ENCODE data around the gene CD101.

CD101 gene

DNA sequence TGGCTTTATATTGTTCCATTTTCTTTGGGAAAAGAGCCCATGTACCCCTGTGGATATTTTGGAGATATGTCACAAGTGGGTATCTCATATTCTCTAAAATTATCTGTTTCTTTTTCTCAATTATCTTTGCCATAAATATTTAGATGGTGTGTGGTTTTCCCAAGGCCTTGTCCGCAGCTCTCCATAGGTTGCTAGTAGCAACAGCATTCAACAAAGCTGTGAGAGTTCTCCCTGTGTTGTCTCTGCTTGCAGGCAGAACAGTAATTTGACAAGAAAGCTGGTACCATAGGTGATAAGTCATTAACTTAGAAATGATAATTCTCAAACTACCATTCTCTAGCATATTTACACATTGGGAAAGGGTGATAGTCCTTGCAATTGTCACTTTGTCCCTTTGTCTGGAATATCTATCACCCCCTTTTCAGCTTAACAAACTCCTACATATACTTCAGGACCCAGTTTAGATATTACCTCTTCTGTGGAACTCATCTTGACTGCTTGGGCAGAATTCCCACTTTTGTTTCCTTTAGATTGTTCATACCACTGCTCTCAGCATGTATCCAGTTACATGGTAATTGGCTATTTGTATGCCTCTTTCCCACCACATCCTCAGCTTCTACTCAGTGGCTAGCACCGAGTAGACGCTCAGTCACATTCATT is 8.9 kb downstream of the CD101 start:
- H3K4me3 ChIP-seq (ENCODE audit: control insufficient read depth, low read depth, low read length), result no peak overlapping the region
- TF ChIP-seq, protein P1, sequence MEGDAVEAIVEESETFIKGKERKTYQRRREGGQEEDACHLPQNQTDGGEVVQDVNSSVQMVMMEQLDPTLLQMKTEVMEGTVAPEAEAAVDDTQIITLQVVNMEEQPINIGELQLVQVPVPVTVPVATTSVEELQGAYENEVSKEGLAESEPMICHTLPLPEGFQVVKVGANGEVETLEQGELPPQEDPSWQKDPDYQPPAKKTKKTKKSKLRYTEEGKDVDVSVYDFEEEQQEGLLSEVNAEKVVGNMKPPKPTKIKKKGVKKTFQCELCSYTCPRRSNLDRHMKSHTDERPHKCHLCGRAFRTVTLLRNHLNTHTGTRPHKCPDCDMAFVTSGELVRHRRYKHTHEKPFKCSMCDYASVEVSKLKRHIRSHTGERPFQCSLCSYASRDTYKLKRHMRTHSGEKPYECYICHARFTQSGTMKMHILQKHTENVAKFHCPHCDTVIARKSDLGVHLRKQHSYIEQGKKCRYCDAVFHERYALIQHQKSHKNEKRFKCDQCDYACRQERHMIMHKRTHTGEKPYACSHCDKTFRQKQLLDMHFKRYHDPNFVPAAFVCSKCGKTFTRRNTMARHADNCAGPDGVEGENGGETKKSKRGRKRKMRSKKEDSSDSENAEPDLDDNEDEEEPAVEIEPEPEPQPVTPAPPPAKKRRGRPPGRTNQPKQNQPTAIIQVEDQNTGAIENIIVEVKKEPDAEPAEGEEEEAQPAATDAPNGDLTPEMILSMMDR (conservative IDR thresholded peaks at IDR 0.05; ENCODE audit: control insufficient read depth, insufficient read depth, low read depth, low read length), result no peak
- DNase-seq (ENCODE audit: low read depth), result no peak

DNA sequence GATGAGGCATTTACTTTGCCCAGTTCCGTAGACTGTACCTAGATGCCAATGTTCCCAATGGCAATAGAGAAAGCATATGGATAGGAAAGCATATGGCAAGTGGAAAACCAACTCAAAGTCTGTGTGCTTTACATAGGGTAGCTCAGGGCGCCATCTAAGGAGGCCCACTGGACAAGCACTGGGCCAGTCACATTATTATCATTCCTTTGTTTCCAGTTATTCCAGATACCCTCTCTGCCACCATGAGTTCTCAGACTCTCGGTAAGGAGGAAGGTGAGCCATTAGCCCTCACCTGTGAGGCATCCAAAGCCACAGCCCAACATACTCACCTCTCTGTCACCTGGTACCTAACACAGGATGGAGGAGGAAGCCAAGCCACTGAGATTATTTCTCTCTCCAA is 9.8 kb downstream of the CD101 start:
- no peak for DNase-seq (ENCODE audit: low read depth)
- TF ChIP-seq, protein P1 (conservative IDR thresholded peaks at IDR 0.05; ENCODE audit: control insufficient read depth, insufficient read depth, low read depth, low read length), result no peak
- no peak overlapping the region for H3K4me3 ChIP-seq (ENCODE audit: control insufficient read depth, low read depth, low read length)

DNA sequence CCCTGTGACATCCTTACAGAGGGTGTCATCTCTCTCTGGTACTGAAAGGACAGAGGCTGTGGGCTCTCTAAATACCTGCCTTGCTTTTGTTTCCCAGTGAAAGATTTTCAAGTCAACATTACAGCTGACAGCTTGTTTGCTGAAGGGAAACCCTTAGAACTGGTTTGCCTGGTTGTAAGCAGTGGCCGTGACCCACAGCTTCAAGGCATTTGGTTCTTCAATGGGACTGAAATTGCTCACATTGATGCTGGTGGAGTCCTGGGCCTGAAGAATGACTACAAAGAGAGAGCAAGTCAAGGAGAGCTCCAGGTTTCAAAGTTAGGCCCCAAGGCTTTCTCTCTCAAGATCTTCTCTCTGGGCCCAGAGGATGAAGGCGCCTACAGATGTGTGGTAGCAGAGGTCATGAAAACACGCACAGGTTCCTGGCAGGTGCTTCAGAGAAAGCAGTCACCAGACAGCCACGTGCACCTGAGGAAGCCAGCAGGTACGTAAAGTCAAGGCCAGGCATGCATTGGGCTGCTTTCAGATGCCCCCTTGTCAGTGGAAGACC is 11.8 kb downstream of the CD101 start:
- TF ChIP-seq, protein P1 (conservative IDR thresholded peaks at IDR 0.05; ENCODE audit: control insufficient read depth, insufficient read depth, low read depth, low read length), result no peak
- no peak overlapping the region for H3K4me3 ChIP-seq (ENCODE audit: control insufficient read depth, low read depth, low read length)
- no peak for DNase-seq (ENCODE audit: low read depth)

DNA sequence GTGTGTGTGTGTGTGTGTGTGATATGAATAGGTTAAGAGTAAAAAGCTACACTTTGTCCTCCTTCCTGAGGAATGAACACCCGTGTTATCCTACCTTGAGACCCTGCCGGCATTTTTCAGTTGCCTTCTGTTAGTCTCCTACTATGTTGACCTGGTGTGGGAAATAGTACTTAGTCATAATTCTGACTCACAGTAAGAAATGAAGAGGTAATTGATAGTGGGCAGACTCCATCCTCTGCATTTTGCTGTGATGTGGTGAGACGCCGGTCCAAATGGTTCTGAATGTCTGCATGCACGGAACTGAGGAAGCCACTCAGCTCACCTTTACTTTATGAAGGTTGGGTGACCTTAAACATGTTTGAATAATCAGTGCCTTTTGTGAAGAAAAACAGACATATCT is 12.6 kb downstream of the CD101 start:
- peak; percentile 36 for DNase-seq (ENCODE audit: low read depth)
- TF ChIP-seq, protein P1 (conservative IDR thresholded peaks at IDR 0.05; ENCODE audit: control insufficient read depth, insufficient read depth, low read depth, low read length), result no peak
- no peak overlapping the region for H3K4me3 ChIP-seq (ENCODE audit: control insufficient read depth, low read depth, low read length)

DNA sequence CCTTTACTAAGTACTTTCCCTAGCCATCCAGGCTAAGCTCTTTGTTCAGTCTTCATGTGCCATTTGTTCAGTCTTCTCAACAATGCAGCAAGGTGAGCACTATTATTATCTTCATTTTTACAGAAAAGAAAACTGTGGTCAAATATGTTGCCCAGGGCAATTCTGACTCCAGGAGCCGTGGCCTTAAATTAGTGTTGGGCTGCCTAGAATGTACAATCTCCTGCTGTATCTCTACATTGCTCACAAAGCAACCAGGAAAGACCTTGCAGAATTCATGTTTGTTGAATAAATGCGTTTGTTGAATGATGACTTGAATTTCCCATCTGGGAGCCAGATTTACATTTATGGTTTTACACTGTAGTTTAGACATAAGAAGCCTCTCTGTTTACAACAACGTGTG is 14.2 kb downstream of the CD101 start:
- no peak overlapping the region for H3K4me3 ChIP-seq (ENCODE audit: control insufficient read depth, low read depth, low read length)
- TF ChIP-seq, protein P1 (conservative IDR thresholded peaks at IDR 0.05; ENCODE audit: control insufficient read depth, insufficient read depth, low read depth, low read length), result no peak
- no peak for DNase-seq (ENCODE audit: low read depth)

DNA sequence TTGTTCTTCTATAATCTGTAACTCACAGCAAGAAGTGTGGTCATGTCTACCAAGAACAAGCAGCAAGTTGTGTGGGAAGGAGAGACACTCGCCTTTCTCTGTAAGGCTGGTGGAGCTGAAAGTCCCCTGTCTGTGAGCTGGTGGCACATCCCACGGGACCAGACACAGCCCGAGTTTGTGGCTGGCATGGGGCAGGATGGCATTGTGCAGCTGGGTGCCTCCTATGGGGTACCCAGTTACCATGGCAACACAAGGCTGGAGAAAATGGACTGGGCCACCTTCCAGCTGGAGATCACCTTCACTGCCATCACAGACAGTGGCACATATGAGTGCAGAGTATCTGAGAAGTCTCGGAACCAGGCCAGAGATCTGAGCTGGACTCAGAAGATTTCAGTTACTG is 15.5 kb downstream of the CD101 start:
- TF ChIP-seq, protein P1 (conservative IDR thresholded peaks at IDR 0.05; ENCODE audit: control insufficient read depth, insufficient read depth, low read depth, low read length), result no peak
- H3K4me3 ChIP-seq (ENCODE audit: control insufficient read depth, low read depth, low read length), result no peak overlapping the region
- no peak for DNase-seq (ENCODE audit: low read depth)

Data from fibroblast of mammary gland (primary cell).